HL-60 (cell line): ENCODE data around the gene ZNF493.

Experiments
- CTCF ChIP-seq: IDR thresholded peaks from one replicate; pipeline ENCODE4 v1.5.1; 2011; ENCODE audit warnings: low read length, control low read depth, inconsistent platforms; ENCODE audit not compliant: insufficient read depth
- GABPA ChIP-seq: IDR thresholded peaks from 2 replicates; pipeline ENCODE4 v1.6.1; 2012; ENCODE audit warnings: low read depth
- POLR2AphosphoS5 ChIP-seq: IDR thresholded peaks from 2 replicates; pipeline ENCODE4 v1.6.1; 2012; ENCODE audit warnings: low read depth
- REST ChIP-seq: IDR thresholded peaks from 2 replicates; pipeline ENCODE4 v1.6.1; 2012; ENCODE audit warnings: low read depth; ENCODE audit not compliant: insufficient replicate concordance
- SPI1 ChIP-seq: IDR thresholded peaks from 2 replicates; pipeline ENCODE4 v1.6.1; 2012; ENCODE audit warnings: low read depth, mild to moderate bottlenecking, borderline replicate concordance

GRCh38 chr19:21402303-21402985 is 5.5 kb downstream of the ZNF493 start:
- TF ChIP-seq CTCF = no peak
- no peak for TF ChIP-seq REST
- TF ChIP-seq GABPA = no peak
- no peak for TF ChIP-seq POLR2AphosphoS5
- TF ChIP-seq SPI1 = no peak
